Neural cell (in vitro differentiated cells): ENCODE data around the gene CELSR1. TPM values are rescaled to one million over a fixed set of nuclear protein-coding genes. Genes with fewer than 3 reads are reported as not detected.

ENCODE experiments used
- H2AFZ ChIP-seq: fragments of 200-600, 300-800 bp; sonication (generic), shearing (Covaris generic); 2 replicates; pipeline ENCODE4 v1.6.0; 2014; ENCODE audit warnings: low read depth, mild to moderate bottlenecking, antibody characterized with exemption, low read length, moderate library complexity
- H3F3A ChIP-seq: fragments of 200-600 bp; shearing (Covaris generic); 2 replicates; pipeline ENCODE4 v1.6.1; 2016; ENCODE audit warnings: mild to moderate bottlenecking, moderate library complexity, mixed read lengths, antibody characterized with exemption, low read length; ENCODE audit not compliant: insufficient read depth, poor library complexity, severe bottlenecking
- H3K27ac ChIP-seq: fragments of 200-600, 300-800 bp; sonication (generic), shearing (Covaris generic); 2 replicates; pipeline ENCODE4 v1.5.1; 2014; ENCODE audit warnings: mild to moderate bottlenecking, low read length, moderate library complexity
- H3K27me3 ChIP-seq: fragments of 300-800, 200-600 bp; sonication (generic), shearing (Covaris generic); 2 replicates; pipeline ENCODE4 v1.6.0; 2014; ENCODE audit warnings: mild to moderate bottlenecking, low read depth, low read length, moderate library complexity; ENCODE audit not compliant: insufficient read depth
- H3K36me3 ChIP-seq: fragments of 300-800, 200-600 bp; sonication (generic), shearing (Covaris generic); 2 replicates; pipeline ENCODE4 v1.5.1; 2014; ENCODE audit warnings: mild to moderate bottlenecking, antibody characterized with exemption, low read length, moderate library complexity; ENCODE audit not compliant: insufficient read depth
- H3K4me2 ChIP-seq: fragments of 300-800, 200-600 bp; sonication (generic), shearing (Covaris generic); 2 replicates; pipeline ENCODE4 v1.6.0; 2014; ENCODE audit warnings: mild to moderate bottlenecking, low read length
- H3K4me3 ChIP-seq: fragments of 300-800, 200-600 bp; sonication (generic), shearing (Covaris generic); 2 replicates; pipeline ENCODE4 v1.5.1; 2014; ENCODE audit warnings: mild to moderate bottlenecking, low read length, moderate library complexity
- H3K79me2 ChIP-seq: fragments of 200-600 bp; shearing (Covaris generic); replicated peaks from 2 replicates; pipeline ENCODE4 v1.6.0; 2014; ENCODE audit warnings: mild to moderate bottlenecking, low read length, moderate library complexity; ENCODE audit not compliant: insufficient read depth
- H3K9ac ChIP-seq: fragments of 300-800, 200-600 bp; sonication (generic), shearing (Covaris generic); 2 replicates; pipeline ENCODE4 v1.6.1; 2016; ENCODE audit warnings: mild to moderate bottlenecking, low read length, mixed read lengths
- H3K9me2 ChIP-seq: fragments of 200-600 bp; shearing (Covaris generic); 2 replicates; pipeline ENCODE4 v1.6.1; 2016; ENCODE audit warnings: mild to moderate bottlenecking, low read length, mixed read lengths; ENCODE audit not compliant: insufficient read depth
- H3K9me3 ChIP-seq: fragments of 200-600, 300-800 bp; sonication (generic), shearing (Covaris generic); 2 replicates; pipeline ENCODE4 v1.6.1; 2016; ENCODE audit warnings: mild to moderate bottlenecking, mixed run types, low read length, moderate library complexity, mixed read lengths
- H4K20me1 ChIP-seq: fragments of 200-600 bp; shearing (Covaris generic); 2 replicates; pipeline ENCODE4 v1.6.1; 2016; ENCODE audit warnings: mild to moderate bottlenecking, mixed run types; ENCODE audit not compliant: insufficient read depth
- EP300 ChIP-seq: fragments of 450-650 bp; conservative IDR thresholded peaks from 2 replicates; pipeline ENCODE4 v1.6.1; 2014; ENCODE audit warnings: antibody characterized with exemption, mild to moderate bottlenecking, moderate library complexity; ENCODE audit not compliant: poor library complexity, severe bottlenecking
- MXI1 ChIP-seq: fragments of 450-650 bp; conservative IDR thresholded peaks from 2 replicates; pipeline ENCODE4 v1.6.1; 2014; ENCODE audit warnings: antibody characterized with exemption, mild to moderate bottlenecking; ENCODE audit not compliant: poor library complexity, severe bottlenecking
- SMC3 ChIP-seq: fragments of 450-650 bp; conservative IDR thresholded peaks from 2 replicates; pipeline ENCODE4 v1.6.1; 2014; ENCODE audit warnings: antibody characterized with exemption, mild to moderate bottlenecking, moderate library complexity; ENCODE audit not compliant: poor library complexity
- polyA plus RNA-seq: library from polyadenylated mRNA; depleted of rRNA; stranded (reverse); fragments of >200 nt; gene quantifications from 2 replicates; pipeline ENCODE4 v1.2.3, GENCODE V29; 2014
- TF ChIP-seq, protein P1 (sequence below): fragments of 450-650 bp; IDR thresholded peaks from 2 replicates; pipeline ENCODE4 v1.5.1; 2014; ENCODE audit warnings: antibody characterized with exemption, mild to moderate bottlenecking, moderate library complexity; ENCODE audit not compliant: poor library complexity, severe bottlenecking
- TF ChIP-seq, protein P2 (sequence below): IDR thresholded peaks from 2 replicates; pipeline ENCODE4 v1.6.1; 2012; ENCODE audit warnings: borderline replicate concordance

CELSR1 gene
- polyA plus RNA-seq, 1 donor from 2014 or later: 0.14 TPM

DNA sequence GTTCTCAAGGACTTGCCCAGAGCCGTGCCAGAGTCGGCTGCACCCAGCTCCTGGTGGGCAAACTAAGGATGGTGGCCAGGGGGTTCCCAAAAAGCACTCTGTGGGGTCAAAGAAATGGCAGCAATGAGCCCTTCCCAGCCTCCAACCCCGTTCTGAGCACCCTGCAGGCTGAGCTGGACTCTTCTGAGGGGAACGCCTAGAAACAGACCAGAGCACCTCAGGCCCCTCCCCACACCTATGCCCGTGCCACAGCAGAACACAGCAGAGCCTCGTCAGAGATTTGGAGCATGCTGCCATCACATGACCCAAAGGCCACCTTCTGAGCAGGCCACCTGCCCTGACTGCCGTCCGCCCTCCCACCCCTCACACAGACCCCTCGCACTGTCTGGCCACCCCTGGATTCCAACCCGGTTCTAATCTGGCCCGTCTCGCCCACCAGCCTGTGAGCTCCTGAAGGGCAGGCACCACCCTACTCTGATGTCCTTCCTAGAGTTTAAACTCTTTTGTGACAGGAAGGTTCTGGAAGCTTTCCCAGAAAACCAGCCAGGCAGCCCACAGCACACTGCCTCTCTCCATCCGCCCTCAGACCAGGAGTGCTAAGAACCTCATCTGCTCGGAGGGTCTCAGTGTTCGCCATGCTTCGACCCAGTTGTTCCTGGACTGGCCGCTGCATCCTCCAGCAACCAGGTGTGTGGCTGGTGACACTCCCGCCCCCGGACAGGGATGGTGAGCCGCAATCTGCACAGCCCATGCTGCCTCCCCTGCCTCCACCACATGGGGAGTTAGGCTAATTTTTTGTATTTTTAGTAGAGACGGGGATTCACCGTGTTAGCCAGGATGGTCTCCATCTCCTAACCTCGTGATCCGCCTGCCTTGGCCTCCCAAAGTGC is 97.6 kb downstream of the CELSR1 start:
- Histone ChIP-seq H3K9me2 (no peaks in the 10 kb centered on the region), H2AFZ (no peak overlapping the region), H3K27me3 (no peaks in the 10 kb centered on the region), H3F3A (no peaks in the 10 kb centered on the region), H3K9ac (no peak overlapping the region), H4K20me1 (no peaks in the 10 kb centered on the region), H3K9me3 (no peaks in the 10 kb centered on the region), H3K79me2 (no peaks in the 10 kb centered on the region), H3K4me2 (no peak overlapping the region), H3K36me3 (no peaks in the 10 kb centered on the region), H3K4me3 (no peak overlapping the region), H3K27ac (no peak overlapping the region)
- TF ChIP-seq MXI1: no peak
- TF ChIP-seq SMC3: no peak
- no peak for TF ChIP-seq EP300
- TF ChIP-seq, protein P1, sequence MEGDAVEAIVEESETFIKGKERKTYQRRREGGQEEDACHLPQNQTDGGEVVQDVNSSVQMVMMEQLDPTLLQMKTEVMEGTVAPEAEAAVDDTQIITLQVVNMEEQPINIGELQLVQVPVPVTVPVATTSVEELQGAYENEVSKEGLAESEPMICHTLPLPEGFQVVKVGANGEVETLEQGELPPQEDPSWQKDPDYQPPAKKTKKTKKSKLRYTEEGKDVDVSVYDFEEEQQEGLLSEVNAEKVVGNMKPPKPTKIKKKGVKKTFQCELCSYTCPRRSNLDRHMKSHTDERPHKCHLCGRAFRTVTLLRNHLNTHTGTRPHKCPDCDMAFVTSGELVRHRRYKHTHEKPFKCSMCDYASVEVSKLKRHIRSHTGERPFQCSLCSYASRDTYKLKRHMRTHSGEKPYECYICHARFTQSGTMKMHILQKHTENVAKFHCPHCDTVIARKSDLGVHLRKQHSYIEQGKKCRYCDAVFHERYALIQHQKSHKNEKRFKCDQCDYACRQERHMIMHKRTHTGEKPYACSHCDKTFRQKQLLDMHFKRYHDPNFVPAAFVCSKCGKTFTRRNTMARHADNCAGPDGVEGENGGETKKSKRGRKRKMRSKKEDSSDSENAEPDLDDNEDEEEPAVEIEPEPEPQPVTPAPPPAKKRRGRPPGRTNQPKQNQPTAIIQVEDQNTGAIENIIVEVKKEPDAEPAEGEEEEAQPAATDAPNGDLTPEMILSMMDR: no peak

DNA sequence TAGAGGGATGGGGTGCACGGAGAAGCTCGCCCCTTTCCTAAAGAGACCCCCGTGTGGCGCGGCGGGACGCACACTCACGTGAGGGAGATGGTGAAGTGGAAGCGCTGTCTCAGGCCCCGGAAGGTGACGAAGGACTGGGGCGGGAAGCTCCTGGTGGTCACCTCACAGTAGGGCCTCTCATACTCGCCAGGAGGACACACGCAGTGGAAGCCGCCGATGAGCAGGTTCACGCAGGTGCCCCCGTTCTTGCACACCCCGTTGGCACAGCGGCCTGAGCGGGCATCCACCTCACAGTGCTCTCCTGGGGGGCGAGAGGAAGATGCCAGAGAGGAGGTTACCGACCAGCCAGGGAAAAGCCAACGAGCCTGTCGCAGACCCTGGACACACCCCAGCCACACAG is 98.3 kb downstream of the CELSR1 start:
- H3F3A ChIP-seq: no peaks in the 10 kb centered on the region
- no peak overlapping the region for H3K4me2 ChIP-seq
- no peaks in the 10 kb centered on the region for H3K9me3 ChIP-seq
- no peak overlapping the region for H3K4me3 ChIP-seq
- H3K79me2 ChIP-seq: no peaks in the 10 kb centered on the region
- no peaks in the 10 kb centered on the region for H3K36me3 ChIP-seq
- no peak overlapping the region for H2AFZ ChIP-seq
- TF ChIP-seq, protein P1: no peak
- TF ChIP-seq, protein P2, sequence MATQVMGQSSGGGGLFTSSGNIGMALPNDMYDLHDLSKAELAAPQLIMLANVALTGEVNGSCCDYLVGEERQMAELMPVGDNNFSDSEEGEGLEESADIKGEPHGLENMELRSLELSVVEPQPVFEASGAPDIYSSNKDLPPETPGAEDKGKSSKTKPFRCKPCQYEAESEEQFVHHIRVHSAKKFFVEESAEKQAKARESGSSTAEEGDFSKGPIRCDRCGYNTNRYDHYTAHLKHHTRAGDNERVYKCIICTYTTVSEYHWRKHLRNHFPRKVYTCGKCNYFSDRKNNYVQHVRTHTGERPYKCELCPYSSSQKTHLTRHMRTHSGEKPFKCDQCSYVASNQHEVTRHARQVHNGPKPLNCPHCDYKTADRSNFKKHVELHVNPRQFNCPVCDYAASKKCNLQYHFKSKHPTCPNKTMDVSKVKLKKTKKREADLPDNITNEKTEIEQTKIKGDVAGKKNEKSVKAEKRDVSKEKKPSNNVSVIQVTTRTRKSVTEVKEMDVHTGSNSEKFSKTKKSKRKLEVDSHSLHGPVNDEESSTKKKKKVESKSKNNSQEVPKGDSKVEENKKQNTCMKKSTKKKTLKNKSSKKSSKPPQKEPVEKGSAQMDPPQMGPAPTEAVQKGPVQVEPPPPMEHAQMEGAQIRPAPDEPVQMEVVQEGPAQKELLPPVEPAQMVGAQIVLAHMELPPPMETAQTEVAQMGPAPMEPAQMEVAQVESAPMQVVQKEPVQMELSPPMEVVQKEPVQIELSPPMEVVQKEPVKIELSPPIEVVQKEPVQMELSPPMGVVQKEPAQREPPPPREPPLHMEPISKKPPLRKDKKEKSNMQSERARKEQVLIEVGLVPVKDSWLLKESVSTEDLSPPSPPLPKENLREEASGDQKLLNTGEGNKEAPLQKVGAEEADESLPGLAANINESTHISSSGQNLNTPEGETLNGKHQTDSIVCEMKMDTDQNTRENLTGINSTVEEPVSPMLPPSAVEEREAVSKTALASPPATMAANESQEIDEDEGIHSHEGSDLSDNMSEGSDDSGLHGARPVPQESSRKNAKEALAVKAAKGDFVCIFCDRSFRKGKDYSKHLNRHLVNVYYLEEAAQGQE: no peak
- TF ChIP-seq EP300 (no peak), MXI1 (no peak)
- H3K27ac ChIP-seq: no peak overlapping the region
- H3K9me2 ChIP-seq: no peaks in the 10 kb centered on the region
- H3K27me3 ChIP-seq: no peaks in the 10 kb centered on the region
- H4K20me1 ChIP-seq: no peaks in the 10 kb centered on the region
- no peak overlapping the region for H3K9ac ChIP-seq
